MM.1S (cell line): ENCODE data around the gene KRT76.

Experiments used
- EZH2 ChIP-seq: fragments of 300-600 bp; sonication (generic); optimal IDR thresholded peaks from 2 replicates; pipeline ENCODE3; 2017; ENCODE audit warnings: low read depth, mild to moderate bottlenecking, antibody characterized with exemption, low read length, mixed read lengths
- EZH2phosphoT487 ChIP-seq: fragments of 300-600 bp; sonication (generic); IDR thresholded peaks from 2 replicates; pipeline ENCODE4 v1.6.1; 2018; ENCODE audit warnings: antibody characterized with exemption, low read length
- TF ChIP-seq, protein P1 (sequence below): fragments of 300-600 bp; sonication (generic); IDR thresholded peaks from 2 replicates; pipeline ENCODE4 v1.5.1; 2016; ENCODE audit warnings: antibody characterized with exemption, low read length, mixed read lengths

DNA sequence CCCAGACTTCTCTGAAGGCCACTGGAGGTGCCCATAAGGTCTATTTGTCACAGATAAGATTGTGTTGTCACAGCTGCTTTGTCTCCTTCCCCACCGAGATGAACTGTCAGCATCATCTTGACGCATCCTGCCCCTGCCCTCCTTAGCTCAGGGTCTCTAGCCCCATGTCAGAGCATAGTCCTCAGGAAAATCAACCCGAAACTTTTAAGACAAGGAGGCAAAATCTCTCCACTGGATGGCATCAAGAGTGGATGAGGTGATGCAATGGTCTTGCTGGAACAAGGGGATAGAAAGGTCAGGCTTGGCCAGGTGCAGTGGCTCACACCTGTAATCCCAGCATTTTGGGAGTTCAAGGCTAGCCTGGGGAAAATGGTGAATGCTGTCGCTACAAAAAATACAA is 48.8 kb upstream of the KRT76 start:
- TF ChIP-seq, protein P1, sequence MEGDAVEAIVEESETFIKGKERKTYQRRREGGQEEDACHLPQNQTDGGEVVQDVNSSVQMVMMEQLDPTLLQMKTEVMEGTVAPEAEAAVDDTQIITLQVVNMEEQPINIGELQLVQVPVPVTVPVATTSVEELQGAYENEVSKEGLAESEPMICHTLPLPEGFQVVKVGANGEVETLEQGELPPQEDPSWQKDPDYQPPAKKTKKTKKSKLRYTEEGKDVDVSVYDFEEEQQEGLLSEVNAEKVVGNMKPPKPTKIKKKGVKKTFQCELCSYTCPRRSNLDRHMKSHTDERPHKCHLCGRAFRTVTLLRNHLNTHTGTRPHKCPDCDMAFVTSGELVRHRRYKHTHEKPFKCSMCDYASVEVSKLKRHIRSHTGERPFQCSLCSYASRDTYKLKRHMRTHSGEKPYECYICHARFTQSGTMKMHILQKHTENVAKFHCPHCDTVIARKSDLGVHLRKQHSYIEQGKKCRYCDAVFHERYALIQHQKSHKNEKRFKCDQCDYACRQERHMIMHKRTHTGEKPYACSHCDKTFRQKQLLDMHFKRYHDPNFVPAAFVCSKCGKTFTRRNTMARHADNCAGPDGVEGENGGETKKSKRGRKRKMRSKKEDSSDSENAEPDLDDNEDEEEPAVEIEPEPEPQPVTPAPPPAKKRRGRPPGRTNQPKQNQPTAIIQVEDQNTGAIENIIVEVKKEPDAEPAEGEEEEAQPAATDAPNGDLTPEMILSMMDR, result no peak
- TF ChIP-seq EZH2 (no peak), EZH2phosphoT487 (no peak)
